Measurements from ENCODE around the gene SLC4A11. TPM values are rescaled to one million over a fixed set of nuclear protein-coding genes. Genes with fewer than 3 reads are reported as not detected.
A peak's percentile ranks its signal among the peaks of the same experiment; 100 is the strongest.

Gene SLC4A11
- total and polyA plus RNA-seq, 11 donors, result 0.08 to 1.0 (median 0.22) TPM; not detected in 1

DNA sequence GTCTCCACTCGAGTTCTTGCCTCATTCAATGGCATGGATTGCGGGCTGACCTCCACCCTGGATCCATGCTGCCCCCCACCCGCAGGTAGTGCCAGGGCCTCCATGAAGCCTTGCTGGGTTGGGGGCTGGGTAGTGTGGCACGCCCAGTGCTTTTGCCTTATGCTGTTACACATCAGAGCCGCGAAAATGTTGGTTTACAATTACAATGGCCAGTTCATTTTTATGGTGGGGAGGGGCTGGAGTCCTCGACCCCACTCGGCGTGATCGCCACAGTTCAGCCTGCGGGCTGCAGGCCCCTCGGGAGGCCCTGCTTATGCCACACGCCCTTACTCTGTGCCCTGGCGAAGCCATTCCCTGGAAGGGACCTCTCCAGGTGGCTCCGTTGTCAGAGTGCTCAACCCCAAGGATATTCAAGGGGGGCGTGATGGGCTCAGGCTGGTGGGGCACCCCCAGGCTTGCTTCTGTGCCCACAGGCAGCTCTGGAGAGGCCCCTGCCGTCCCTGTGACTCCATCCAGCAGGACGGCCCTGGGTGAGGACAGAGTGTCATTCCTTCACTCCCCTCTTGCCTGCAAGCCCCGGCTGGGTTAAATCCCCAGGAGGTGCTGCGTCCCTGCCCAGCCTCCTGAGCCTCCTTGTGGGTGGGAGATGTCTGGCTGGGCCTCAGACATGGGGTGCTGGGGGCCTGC is 14.9 kb downstream of the SLC4A11 start:
- Histone ChIP-seq H3K36me3 (peaks cover 0 to 47% (median 31%) of the 10 kb centered on the region in 9 donors), H3K4me1 (peaks cover 0 to 6% (median 0%) of the 10 kb centered on the region in 12 donors), H3K27me3 (no peaks in the 10 kb centered on the region), H3K4me3 (no peak overlapping the region), H3K27ac (no peak overlapping the region), H3K9me3 (no peaks in the 10 kb centered on the region)
- DNase-seq (no peak), ATAC-seq (no peak)
- TF ChIP-seq, protein P1, sequence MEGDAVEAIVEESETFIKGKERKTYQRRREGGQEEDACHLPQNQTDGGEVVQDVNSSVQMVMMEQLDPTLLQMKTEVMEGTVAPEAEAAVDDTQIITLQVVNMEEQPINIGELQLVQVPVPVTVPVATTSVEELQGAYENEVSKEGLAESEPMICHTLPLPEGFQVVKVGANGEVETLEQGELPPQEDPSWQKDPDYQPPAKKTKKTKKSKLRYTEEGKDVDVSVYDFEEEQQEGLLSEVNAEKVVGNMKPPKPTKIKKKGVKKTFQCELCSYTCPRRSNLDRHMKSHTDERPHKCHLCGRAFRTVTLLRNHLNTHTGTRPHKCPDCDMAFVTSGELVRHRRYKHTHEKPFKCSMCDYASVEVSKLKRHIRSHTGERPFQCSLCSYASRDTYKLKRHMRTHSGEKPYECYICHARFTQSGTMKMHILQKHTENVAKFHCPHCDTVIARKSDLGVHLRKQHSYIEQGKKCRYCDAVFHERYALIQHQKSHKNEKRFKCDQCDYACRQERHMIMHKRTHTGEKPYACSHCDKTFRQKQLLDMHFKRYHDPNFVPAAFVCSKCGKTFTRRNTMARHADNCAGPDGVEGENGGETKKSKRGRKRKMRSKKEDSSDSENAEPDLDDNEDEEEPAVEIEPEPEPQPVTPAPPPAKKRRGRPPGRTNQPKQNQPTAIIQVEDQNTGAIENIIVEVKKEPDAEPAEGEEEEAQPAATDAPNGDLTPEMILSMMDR (IDR thresholded peaks at IDR 0.05), result no peak
- no peak for TF ChIP-seq POLR2A (IDR thresholded peaks at IDR 0.05)
- intact Hi-C loops (cut with DNase I), result loop anchor here in 3 of 10 donors (10.0 kb wide), 2 partner anchors 51 to 91 kb away; no protein-coding TSS in a partner anchor
- 86 to 92% (median 88%) methylated on average over 5 to 20 of the region's 20 CpGs for WGBS, 4 donors

DNA sequence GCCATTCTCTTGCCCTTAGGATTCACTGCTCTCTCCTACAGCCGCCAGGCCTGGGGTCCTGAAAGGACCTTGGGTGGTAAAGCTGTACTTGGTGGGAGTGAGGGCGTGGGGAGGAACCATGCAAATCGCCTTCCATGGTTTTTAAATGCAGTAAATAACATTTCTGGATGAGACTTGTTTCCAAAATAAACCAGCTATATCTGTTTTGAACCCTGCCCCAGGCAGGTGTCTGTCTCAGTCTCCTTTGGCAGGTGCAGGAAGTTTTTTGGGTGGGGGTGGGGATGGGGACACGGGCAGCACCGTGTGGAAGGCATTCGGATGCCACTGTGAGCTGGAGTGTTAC is 15.4 kb downstream of the SLC4A11 start:
- no peak for DNase-seq
- peaks cover 0 to 8% (median under 1%) of the 10 kb centered on the region in 12 donors for H3K4me1 ChIP-seq
- intact Hi-C loops (cut with DNase I), result loop anchor here in 3 of 10 donors (10.0 kb wide), 2 partner anchors 51 to 91 kb away; no protein-coding TSS in a partner anchor
- ATAC-seq, result no peak
- no peaks in the 10 kb centered on the region for H3K27me3 ChIP-seq
- TF ChIP-seq POLR2A (IDR thresholded peaks at IDR 0.05), result no peak
- TF ChIP-seq, protein P1 (IDR thresholded peaks at IDR 0.05), result no peak
- peaks cover 0 to 47% (median 31%) of the 10 kb centered on the region in 9 donors for H3K36me3 ChIP-seq
- H3K9me3 ChIP-seq, result no peaks in the 10 kb centered on the region
- WGBS, 4 donors, result 84 to 88% (median 87%) methylated on average over 6 of the region's 6 CpGs
- H3K4me3 ChIP-seq, result no peak overlapping the region
- H3K27ac ChIP-seq, result no peak overlapping the region

DNA sequence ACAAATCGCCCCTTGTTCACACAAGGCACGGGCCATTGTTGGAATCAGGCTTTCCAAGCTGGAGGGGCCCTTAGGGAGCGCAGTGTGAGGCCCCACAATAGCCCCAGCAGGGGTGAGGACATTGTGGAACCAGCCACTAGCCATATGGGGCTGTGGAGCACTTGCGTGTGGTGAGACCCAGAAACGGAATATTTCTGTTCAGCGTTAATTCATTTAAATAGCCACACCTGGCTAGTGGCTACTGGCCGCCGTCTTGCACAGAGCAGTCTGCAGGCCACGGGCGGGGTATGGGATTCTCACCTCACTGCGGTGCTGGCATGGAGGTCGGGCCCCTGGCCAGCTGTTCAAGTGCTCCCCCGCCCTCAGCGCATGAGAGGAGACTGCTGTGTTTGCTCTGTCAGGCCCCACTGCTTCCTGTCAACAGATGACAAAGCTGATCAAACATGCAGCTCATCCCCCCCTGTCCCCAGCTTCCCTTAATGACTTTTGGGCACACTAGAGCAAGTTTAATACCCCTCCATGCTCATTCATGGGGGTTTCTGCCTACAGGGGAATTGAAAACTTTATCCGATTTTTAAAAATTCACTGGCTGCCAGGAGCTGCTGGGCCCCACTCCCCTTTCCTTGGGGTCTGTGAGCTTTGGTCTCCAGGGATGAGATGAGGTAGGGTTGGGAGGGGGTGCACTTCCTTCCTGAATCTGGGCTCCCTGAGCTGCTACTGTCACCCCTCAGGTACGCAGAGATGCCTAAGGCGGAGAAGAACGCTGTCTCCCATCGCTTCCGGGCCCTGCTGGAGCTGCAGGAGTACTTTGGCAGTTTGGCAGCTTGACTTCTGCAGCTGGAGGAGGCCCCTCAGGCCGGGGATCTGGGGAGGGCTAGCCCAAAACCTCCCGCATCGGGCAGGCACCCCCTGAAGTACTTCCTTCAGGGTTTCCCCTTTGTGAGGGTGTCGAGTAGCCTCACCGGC is 16.1 kb downstream of the SLC4A11 start:
- 63 to 70% (median 64%) methylated on average over 23 to 25 of the region's 25 CpGs for WGBS, 4 donors
- no peak overlapping the region for H3K4me3 ChIP-seq
- H3K27me3 ChIP-seq, result no peaks in the 10 kb centered on the region
- DNase-seq, result peak in 4 of 5 donors; percentile 52 to 78 (median 72)
- peaks cover 0 to 14% (median 3%) of the 10 kb centered on the region in 12 donors for H3K4me1 ChIP-seq
- intact Hi-C loops (cut with DNase I), result loop anchor here in 3 of 10 donors (10.0 kb wide), 2 partner anchors 52 to 92 kb away; no protein-coding TSS in a partner anchor
- H3K36me3 ChIP-seq, result peaks cover 0 to 47% (median 31%) of the 10 kb centered on the region in 9 donors
- no peak overlapping the region for H3K27ac ChIP-seq
- peak; percentile 71 to 89 (median 74) for ATAC-seq
- no peak for TF ChIP-seq POLR2A (IDR thresholded peaks at IDR 0.05)
- TF ChIP-seq, protein P1 (IDR thresholded peaks at IDR 0.05), result no peak
- no peaks in the 10 kb centered on the region for H3K9me3 ChIP-seq
